ENCODE results near the gene DARS1. TPM values are rescaled to one million over a fixed set of nuclear protein-coding genes. Genes with fewer than 3 reads are reported as not detected.

The DARS1 gene
- total and polyA plus RNA-seq, 2 donors (not counting 1 experiment from before 2014, with no cell fraction given): 36.7 to 88.3 TPM

DNA sequence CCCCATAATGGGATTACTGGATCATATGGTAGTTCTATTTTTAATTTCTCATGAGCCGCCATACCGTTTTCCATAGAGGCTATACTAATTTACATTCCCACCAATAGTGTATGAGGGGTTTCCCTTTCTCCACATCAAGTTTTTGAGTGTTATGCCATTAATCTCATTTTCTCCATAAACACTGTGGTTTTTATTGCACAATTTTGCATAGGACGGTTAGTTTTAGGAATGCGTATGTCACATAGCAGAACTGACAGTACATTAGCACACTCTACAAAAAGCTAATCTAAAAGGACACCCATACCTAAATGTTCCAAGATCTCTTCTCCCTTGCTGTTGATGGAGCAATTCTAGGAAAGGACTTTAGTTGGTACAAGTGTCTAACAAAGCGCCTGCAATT is 32.5 kb downstream of the DARS1 start:
- intact Hi-C loops (cut with micrococcal nuclease): no loop called here
- H2AFZ ChIP-seq (ENCODE audit: insufficient read depth, low read depth, low read length, poor library complexity, severe bottlenecking): no peak overlapping the region
- H3K4me1 Mint-ChIP-seq: peaks cover 36% of the 10 kb centered on the region
- H3K4me3 ChIP-seq (ENCODE audit: control extremely low read depth in 1 of 5, extremely low read depth in 1 of 5, insufficient read depth in 1 of 5, low read depth in 2 of 5, low read length in 4 of 5): no peak overlapping the region
- no peak overlapping the region for H3K4me3 Mint-ChIP-seq
- no peaks in the 10 kb centered on the region for H3K9me3 Mint-ChIP-seq (ENCODE audit: insufficient read depth)
- H3K4me1 ChIP-seq (ENCODE audit: control insufficient read depth in 2 of 2, insufficient read depth in 2 of 2, low read length in 2 of 2): no peaks in the 10 kb centered on the region
- H3K36me3 ChIP-seq (replicated peaks in 1 of 2; ENCODE audit: control extremely low read depth in 1 of 2, control insufficient read depth in 1 of 2, extremely low read depth in 1 of 2, insufficient read depth in 2 of 2, low read length in 1 of 2): peaks cover 8 to 13% of the 10 kb centered on the region in 2 experiments
- TF ChIP-seq, protein P1, sequence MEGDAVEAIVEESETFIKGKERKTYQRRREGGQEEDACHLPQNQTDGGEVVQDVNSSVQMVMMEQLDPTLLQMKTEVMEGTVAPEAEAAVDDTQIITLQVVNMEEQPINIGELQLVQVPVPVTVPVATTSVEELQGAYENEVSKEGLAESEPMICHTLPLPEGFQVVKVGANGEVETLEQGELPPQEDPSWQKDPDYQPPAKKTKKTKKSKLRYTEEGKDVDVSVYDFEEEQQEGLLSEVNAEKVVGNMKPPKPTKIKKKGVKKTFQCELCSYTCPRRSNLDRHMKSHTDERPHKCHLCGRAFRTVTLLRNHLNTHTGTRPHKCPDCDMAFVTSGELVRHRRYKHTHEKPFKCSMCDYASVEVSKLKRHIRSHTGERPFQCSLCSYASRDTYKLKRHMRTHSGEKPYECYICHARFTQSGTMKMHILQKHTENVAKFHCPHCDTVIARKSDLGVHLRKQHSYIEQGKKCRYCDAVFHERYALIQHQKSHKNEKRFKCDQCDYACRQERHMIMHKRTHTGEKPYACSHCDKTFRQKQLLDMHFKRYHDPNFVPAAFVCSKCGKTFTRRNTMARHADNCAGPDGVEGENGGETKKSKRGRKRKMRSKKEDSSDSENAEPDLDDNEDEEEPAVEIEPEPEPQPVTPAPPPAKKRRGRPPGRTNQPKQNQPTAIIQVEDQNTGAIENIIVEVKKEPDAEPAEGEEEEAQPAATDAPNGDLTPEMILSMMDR (IDR thresholded peaks at IDR 0.05): no peak
- TF ChIP-seq EZH2 (IDR thresholded peaks at IDR 0.05; ENCODE audit: borderline replicate concordance, insufficient read depth, low read depth, low read length, poor library complexity, severe bottlenecking): no peak
- H3K27ac Mint-ChIP-seq: no peak overlapping the region
- POLR2A ChIA-PET: no interaction called here
- H3K9me3 ChIP-seq (ENCODE audit: control extremely low read depth in 1 of 3, control insufficient read depth in 2 of 3, insufficient read depth in 1 of 3, low read length in 2 of 3): no peaks in the 10 kb centered on the region
- no peaks in the 10 kb centered on the region for H3K27me3 ChIP-seq (replicated peaks in 1 of 4; ENCODE audit: control extremely low read depth in 1 of 4, control insufficient read depth in 3 of 4, insufficient read depth in 4 of 4, low read length in 3 of 4)
- ATAC-seq (ENCODE audit: low read depth) (no peak), DNase-seq (no peak)
- no peak overlapping the region for H3K9ac ChIP-seq (ENCODE audit: low read length)
- H3K27me3 Mint-ChIP-seq: no peaks in the 10 kb centered on the region
- CTCF ChIA-PET: interaction anchor here (1.1 to 1.4 kb wide), 2 partner anchors 10 to 430 kb away, joined by 3 to 4 read pairs; no protein-coding TSS in a partner anchor
- peaks cover 7% of the 10 kb centered on the region for H4K20me1 ChIP-seq (ENCODE audit: control insufficient read depth, insufficient read depth, low read length, poor library complexity, severe bottlenecking)
- no peak overlapping the region for H3K27ac ChIP-seq (ENCODE audit: low read length in 2 of 2)
- no CpG with 5 or more reads among the region's 5 CpGs for WGBS (ENCODE audit: insufficient coverage)
- H3K4me2 ChIP-seq (replicated peaks; ENCODE audit: low read depth, low read length, poor library complexity, severe bottlenecking): no peak overlapping the region
- peaks cover 77% of the 10 kb centered on the region for H3K79me2 ChIP-seq (ENCODE audit: control insufficient read depth, insufficient read depth, low read length)

DNA sequence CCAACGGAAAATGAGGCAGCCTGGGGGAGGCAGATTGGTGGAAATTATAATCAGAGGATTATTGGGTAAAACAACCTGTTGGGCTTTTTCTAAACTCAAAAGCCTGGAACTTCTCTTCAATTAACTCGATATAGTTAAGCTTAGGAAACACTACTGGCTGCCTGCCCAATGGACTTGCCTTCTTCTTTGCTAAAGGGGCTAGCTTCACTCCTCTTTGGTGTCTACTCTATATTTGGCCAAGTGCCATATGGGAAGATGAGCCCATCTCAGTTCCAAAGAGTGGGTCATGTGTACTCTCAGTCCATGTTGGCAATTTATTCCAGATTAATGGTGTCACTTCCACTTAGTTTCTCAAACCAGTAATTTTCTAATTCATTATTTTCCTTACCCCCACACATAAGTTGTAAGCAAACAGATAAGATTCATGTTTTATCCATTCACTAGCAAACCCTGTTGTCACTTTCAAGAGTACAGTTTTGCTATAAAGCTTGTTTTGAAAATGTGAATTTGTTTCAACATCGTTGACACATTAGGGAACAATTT is 34.3 kb downstream of the DARS1 start:
- Mint-ChIP-seq H3K4me1 (peaks cover 35% of the 10 kb centered on the region), H3K27ac (no peak overlapping the region)

More for the DNA sequence above, 34.3 kb downstream of the DARS1 start:
- Histone ChIP-seq H3K4me3 (ENCODE audit: control extremely low read depth in 1 of 5, extremely low read depth in 1 of 5, insufficient read depth in 1 of 5, low read depth in 2 of 5, low read length in 4 of 5) (no peak overlapping the region), H3K27ac (ENCODE audit: low read length in 2 of 2) (no peak overlapping the region), H3K36me3 (replicated peaks in 1 of 2; ENCODE audit: control extremely low read depth in 1 of 2, control insufficient read depth in 1 of 2, extremely low read depth in 1 of 2, insufficient read depth in 2 of 2, low read length in 1 of 2) (peaks cover 7 to 12% of the 10 kb centered on the region in 2 experiments), H3K79me2 (ENCODE audit: control insufficient read depth, insufficient read depth, low read length) (peaks cover 76% of the 10 kb centered on the region), H2AFZ (ENCODE audit: insufficient read depth, low read depth, low read length, poor library complexity, severe bottlenecking) (no peak overlapping the region), H3K4me2 (replicated peaks; ENCODE audit: low read depth, low read length, poor library complexity, severe bottlenecking) (no peak overlapping the region), H3K9me3 (ENCODE audit: control extremely low read depth in 1 of 3, control insufficient read depth in 2 of 3, insufficient read depth in 1 of 3, low read length in 2 of 3) (no peaks in the 10 kb centered on the region), H3K9ac (ENCODE audit: low read length) (no peak overlapping the region), H3K27me3 (replicated peaks in 1 of 4; ENCODE audit: control extremely low read depth in 1 of 4, control insufficient read depth in 3 of 4, insufficient read depth in 4 of 4, low read length in 3 of 4) (no peaks in the 10 kb centered on the region), H3K4me1 (ENCODE audit: control insufficient read depth in 2 of 2, insufficient read depth in 2 of 2, low read length in 2 of 2) (no peaks in the 10 kb centered on the region), H4K20me1 (ENCODE audit: control insufficient read depth, insufficient read depth, low read length, poor library complexity, severe bottlenecking) (peaks cover under 1% of the 10 kb centered on the region)
- no peaks in the 10 kb centered on the region for H3K27me3 Mint-ChIP-seq
- 90% methylated on average over 2 of the region's 3 CpGs for WGBS (ENCODE audit: insufficient coverage)
- H3K9me3 Mint-ChIP-seq (ENCODE audit: insufficient read depth): no peaks in the 10 kb centered on the region
- no peak for ATAC-seq (ENCODE audit: low read depth)
- no peak for TF ChIP-seq EZH2 (IDR thresholded peaks at IDR 0.05; ENCODE audit: borderline replicate concordance, insufficient read depth, low read depth, low read length, poor library complexity, severe bottlenecking)
- TF ChIP-seq, protein P1 (IDR thresholded peaks at IDR 0.05): no peak
- H3K4me3 Mint-ChIP-seq: no peak overlapping the region
- CTCF ChIA-PET: no interaction called here
- POLR2A ChIA-PET: no interaction called here
- intact Hi-C loops (cut with micrococcal nuclease): no loop called here
- DNase-seq: no peak

Data from B cell (primary cell).